CD4-positive, alpha-beta T cell treated with Interleukin-21 for 1 hour (primary cell): Measurements from ENCODE around the gene ENTPD8.
"Not testable (repeated sequence)": the region's sequence is repeated elsewhere in the genome, so short reads cannot be mapped to it uniquely, and the experiment has no call there.

ENCODE experiments used
- DNase-seq: peaks from one replicate; pipeline ENCODE4 v3.0.0-alpha.2; 2020

The ENTPD8 gene

DNA sequence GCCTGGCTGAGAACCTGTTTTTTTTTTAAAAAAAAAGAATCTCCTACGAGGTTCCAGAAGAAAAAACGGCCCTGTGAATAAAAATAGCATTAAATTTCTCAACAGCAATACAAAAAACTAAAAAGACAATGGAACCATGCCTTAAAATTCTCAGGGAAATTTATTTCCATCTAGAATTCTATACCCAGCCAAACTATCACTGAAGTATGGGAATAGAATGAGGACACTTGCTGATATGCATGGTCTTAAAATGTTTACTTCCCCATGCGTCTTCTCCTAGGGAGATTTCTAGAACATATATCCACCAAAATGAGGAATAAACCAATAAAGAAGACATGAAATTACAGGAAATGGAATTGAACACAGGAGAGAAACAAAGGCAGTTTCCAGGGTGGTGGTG is 34.5 kb upstream of the ENTPD8 start:
- no peak for DNase-seq

DNA sequence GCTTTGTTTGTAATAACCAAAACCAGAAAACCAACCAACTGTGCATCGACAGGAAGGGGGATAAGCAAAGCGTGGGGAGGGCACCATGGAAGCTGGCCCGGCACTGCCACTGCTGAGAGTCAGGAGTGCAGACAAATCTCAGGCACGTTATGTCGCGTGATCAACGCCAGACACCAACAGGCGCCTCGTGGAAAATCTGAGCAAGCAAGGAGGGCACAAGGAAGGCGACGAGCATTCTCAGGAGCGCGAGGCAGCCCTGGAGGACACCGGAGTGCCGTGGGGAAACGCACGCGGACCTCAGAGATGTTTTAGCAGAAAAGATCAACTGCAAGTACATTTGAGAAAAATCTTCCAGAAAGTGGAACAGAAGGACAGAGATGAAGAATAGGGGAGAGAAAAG is 33.1 kb upstream of the ENTPD8 start:
- DNase-seq: no peak

DNA sequence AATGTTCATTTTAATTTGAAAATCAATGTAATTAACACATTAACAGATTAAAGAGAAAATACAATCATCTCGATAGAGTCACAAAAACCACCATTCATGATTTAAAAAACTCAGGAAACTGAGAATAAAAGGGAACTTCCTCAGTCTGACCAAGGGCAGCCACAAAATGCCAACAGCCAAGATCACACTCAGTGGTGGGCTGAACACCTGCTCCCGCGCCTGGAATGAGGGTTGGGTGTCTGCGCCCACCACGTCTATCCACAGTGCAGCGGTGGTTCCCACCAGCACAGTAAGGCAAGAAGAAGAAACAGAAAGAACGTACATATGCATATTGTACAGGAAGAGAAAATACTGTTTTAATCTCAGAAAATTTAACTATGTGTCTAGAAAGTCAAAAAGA is 29.6 kb upstream of the ENTPD8 start:
- DNase-seq: no peak

DNA sequence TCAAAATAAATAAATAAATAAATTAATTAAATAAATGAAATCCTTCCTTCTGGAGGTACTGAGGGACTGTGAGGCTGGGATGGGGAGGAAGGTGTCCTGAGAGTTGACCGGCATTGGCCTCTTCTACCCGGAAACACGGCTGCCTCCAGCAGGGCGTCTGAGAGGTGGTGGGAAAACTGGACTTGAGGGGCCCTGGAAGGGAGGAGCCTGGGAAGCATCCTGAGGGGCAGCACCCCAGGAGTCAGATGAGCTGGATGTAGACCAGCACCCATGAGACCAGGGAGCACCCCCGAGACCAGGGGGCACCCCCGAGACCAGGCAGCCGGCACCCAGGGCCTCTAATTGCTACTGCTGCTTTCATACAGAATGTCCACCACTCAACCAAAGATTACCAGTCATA is 26.7 kb upstream of the ENTPD8 start:
- no peak for DNase-seq

DNA sequence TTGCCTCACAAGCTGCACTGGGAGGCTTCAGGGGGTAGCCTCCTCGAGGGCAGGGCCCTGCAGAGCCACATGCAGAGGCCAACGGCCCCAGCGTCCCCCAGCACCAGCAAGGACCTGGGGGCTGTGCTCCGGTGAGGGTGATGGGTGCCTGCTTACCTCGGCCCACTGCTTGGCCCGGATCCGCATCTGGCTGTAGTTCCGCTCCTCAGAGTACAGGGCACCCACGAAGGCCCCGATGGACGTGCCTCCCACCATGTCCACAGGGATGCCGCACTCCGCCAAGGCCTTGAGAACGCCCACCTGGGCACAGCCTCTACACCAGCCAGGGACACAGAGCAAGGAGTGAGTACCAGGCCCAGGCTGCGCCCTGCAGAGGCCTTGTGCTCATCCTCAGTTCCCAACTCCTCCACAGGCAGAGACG is 26.0 kb upstream of the ENTPD8 start:
- DNase-seq: no peak

DNA sequence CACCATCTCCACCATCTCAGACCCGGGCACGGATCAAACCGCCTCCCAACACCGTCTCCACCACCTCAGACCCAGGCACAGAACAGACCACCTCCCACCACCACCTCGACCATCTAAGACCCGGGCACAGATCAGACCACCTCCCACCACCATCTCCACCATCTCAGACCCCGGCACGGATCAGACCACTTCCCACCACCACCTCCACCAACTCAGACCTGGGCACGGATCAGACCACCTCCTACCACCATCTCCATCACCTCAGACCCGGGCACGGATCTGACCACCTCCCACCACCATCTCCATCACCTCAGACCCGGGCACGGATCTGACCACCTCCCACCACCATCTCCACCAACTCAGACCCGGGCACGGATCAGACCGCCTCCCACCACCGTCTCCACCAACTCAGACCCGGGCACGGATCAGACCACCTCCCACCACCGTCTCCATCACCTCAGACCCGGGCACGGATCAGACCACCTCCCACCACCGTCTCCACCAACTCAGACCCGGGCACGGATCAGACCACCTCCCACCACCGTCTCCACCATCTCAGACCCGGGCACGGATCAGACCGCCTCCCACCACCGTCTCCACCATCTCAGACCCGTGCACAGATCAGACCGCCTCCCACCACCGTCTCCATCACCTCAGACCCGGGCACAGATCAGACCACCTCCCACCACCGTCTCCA is 25.4 kb upstream of the ENTPD8 start:
- not testable (repeated sequence) for DNase-seq

DNA sequence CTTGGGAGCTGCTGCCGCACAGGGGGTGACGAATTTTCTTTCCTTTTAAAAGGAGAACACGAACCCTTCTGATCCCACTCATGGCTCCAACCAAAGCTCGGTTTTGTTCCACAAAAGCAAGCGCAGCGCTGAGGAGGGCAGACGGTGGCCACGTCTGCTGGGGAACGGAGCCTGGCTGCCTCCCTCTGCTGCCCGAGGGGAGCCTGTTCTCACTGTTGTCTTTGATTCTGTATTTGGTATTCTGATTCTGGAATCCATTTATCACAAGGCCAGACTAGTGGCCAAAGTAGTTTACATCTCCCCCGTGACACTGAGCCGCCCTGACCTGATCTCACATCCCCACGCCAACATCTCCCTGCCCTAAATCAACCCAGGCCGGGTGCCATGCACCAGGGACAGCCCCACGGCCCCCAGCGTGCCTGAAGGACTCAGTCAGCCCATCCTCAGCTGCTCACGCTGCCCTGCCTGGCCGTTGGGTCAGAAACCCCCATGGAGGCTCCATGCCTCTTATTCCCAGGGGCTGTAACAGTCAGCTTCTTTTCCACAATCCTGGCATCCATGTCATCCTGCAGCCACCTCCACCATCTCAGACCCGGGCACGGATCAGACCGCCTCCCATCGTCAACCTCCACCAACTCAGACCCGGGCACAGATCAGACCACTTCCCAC is 24.7 kb upstream of the ENTPD8 start:
- DNase-seq: no peak

DNA sequence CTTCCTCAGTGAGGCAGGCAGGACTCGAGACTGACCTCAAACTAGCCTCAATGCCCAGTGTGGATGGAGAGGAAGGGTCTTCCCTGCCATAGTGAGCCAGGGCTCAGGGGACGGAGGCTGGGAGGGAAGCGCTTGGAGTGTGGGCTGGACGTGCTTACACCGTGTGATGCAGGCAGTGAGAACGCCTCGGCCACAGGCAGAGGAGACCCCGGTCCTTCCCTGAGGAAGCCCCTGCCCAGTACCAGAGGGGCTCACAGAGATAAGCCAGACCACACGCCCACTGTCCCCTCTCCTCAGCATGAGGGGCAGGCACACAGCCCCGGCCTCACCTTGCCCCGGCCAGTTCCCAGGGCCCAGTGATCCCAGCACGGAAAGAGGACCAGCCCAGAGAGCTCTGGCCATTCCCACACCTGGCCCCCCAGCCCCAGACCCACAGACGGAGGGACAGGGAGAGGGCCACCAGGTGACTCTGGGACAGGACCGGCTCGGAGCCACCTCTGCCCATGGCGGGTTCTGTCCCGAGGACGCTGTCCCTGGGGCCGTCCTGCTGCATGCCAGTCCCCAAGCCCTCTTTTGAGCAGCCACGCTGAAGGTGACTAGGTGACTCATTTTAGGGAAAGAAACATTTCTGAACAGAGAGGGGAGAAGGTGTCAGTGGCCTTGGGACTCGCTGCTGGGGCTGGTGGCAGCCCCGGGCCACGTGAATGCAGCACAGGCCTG is 24.0 kb upstream of the ENTPD8 start:
- DNase-seq: no peak

DNA sequence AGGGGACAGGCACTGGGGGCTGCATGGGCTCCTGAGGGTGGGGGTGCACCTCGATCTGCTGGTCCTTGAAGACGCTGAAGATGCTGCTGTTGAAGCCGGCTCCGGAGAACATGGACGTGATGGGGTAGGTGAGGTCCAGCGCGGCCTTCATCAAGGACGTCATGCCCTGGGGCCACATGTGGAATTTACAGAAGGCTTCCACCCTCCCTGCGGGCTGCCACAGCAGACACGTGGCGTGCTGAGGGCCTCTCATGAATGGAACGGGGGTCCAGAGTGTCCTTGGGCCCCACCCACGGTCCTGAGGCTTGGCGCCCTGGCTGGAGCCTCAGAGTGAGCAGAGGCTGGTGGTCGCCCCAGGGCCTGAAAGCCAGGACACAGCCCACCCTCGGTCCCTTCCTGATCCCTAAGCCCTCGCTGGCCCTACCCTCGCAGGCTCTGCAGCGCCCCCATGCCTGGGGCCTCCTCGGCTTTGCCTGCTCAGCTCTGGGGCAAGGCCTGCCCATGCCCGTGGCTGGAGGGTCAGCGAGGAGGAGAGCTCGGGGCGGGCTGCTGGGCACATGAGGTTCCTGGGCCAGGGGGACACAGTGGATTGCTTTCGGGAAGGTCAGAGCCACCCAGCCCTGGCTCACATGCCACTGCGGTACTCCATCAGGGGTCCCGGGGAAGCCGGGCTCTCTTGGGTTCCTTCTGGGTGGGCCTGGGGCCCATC is 23.3 kb upstream of the ENTPD8 start:
- no peak for DNase-seq

DNA sequence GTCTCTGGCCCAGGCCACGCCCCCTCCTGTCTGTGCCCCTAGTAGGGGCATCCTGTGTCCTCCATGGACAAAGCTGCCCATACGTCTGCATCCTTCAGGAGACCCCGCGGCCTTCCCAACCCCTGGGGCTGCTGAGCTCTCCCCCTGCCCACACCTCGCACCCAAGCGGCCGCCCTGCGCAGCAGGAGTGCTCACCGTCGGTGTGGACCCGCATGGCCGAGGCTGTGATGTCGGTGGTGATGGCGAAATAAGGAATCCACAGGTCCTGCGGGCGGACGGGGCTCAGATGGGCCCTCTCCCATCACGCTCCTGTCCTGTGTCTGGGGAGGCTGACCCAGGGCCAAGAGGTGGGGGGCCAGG is 22.8 kb upstream of the ENTPD8 start:
- DNase-seq: no peak

DNA sequence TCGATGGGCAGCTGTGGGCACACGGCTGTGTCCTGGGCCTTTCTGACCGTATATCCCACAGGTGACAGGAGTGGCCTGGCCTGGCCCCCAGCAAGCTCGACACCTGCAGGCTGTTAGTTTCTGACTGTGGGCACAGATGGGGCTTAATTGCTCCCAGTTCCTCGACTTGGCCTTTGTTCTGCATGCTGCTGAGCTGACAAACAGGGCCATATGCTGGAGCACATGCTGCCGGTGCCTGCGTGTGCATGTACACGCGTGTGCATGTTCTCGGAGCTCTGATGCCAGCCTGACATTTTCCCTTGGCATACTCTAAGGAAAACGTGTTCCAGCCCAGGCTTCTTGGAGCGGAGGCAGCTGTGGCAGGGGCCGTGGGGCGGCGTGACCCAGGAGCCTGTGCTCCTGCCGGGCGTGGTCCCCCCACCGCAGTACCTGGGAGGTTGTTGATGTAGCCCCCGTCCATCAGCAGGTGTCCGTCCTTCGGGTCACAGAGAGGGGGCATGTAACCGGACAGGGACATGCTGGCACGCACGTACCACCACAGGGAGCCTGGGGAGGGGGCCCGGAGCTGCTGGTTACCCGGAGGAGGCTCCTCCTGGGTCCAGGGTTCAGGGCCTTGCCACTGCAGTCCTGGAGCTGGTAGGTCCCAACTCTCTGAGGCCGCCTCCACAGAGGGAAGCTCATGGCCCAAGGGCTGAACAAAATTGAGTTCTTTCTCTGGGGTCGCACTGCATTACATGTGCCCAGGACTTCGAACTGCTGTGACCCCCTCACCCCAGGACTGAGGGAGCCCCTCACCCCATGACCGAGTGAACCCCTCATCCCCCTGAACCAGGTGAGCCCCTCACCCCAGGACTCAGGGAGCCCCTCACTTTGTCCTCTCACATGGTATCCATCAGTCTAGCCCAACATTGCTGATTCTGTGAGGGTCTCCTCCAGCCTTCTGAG is 22.1 kb upstream of the ENTPD8 start:
- DNase-seq: no peak

DNA sequence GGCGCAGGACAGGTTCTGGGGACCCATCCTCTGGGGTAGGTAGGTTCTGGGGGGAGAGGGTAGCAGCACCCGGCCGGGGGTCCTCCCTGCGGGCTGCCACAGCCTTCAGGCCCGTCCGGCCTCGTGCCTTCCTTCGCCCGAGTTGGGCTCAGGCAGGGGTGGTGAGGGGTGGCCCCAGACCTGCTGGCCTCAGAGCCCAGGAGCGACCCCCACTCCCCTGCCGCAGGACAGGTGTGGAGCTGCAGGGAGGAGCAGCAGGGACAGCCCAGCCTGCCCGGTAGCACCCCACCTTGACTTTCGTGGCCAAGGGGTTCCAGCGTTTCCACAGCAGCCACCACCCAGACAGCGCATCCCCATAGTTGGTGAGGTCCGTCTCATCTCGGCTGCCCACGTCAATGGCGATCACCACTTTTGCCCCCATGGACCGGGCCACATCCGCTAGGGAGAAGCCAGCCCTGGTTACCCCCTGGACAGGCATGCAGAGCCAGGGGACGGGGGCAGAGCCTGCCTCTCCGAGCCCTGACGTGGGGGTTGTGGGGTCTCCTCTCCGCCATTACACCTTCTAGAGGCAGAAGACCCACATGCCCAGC is 21.3 kb upstream of the ENTPD8 start:
- no peak for DNase-seq

DNA sequence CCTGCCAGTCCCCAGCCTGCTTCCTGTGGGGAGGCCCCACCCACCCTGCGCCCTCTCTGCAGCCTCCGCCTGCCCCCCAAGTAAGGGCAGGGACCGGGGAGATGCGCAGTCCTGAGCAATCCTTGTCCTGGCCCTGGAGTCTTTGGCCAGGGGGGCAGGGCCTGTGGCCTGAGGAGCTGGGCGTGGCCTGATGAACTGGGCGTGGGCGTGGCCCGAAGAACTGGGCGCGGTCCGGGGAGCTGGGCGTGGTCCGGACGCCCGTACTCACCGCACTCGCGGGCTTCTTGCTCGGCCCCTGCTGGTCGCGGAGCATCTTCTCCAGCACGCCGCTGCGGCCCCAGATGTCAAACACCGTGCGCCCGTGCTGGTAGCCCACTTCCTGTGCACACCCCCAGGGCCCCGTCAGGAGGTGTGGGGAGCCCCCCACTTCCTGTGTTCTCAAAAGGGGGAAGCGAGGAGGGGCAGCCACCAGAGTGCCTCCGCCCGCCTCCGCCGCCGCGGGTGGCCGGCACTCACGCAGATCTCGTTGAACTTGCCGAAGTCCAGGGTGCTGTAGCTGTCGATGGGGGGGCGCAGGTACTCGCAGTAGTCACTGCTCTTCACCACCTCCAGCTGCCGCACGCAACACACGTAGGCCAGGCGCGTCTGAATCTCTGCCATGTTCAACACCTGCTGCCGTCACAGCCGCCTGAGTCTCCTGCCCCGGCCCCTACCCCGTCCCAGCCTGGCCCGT is 20.7 kb upstream of the ENTPD8 start:
- DNase-seq: peak; percentile 91

DNA sequence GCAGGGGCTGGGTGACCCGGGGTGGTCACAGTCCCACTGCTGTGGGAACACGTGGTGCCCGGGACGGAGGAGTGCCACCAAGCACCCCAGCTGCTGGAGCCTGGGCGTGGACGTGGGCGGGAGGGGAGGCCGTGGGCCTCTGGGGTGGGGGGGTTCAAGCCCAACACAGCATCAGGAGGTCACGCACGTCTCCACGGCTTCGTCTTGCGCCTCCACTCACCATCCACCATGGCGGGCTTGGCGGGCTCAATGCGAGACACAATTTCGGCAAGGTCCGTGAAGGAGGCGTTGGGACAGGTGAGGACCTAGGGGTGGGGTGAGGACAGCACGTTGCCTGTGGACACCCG is 20.1 kb upstream of the ENTPD8 start:
- no peak for DNase-seq

DNA sequence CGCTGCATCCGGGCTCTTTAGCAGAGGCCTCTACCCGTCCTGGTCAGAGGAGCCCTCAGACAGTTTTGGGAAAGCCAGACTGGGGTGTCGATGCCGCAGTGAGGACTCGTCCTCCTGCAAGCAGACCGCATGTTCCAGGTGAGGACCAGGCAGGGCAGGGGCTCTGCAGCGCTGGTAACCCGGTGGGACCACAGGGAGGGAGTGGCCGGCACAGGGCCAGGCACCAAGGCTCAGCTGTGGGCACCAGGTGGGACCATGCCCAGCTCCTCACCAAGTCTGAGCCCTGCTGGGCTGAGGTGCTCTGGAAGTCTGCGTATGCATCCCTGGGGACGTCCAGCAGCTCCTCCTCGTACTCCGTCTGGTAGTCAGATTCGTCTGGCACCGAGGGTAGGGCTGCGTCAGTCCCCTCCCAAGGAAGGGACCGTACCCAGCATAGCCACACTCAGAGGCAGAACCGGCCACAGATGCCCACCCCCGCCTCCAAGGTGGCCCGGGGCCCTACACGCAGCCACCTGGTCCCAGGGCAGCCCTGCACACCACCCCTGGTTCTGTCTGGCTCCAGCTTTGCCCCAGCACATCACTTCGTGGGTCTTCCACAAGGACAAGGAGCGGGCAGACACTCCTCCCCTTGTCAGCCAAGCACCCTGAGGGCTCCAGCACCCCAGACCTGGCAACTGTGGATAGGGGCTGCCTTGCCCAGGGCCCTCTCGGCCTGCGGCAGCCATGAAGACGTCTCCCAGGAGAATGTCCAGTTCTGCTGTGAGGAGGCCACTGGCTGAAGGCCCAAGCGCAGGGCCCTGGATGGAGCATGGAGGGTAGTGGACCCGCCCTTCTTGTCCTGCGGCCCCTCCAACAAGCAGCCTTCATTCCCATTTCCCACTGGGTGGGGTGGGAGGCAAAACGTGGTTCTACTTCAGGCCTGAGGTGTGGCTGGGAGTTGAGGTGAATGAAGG is 19.5 kb upstream of the ENTPD8 start:
- DNase-seq: no peak

DNA sequence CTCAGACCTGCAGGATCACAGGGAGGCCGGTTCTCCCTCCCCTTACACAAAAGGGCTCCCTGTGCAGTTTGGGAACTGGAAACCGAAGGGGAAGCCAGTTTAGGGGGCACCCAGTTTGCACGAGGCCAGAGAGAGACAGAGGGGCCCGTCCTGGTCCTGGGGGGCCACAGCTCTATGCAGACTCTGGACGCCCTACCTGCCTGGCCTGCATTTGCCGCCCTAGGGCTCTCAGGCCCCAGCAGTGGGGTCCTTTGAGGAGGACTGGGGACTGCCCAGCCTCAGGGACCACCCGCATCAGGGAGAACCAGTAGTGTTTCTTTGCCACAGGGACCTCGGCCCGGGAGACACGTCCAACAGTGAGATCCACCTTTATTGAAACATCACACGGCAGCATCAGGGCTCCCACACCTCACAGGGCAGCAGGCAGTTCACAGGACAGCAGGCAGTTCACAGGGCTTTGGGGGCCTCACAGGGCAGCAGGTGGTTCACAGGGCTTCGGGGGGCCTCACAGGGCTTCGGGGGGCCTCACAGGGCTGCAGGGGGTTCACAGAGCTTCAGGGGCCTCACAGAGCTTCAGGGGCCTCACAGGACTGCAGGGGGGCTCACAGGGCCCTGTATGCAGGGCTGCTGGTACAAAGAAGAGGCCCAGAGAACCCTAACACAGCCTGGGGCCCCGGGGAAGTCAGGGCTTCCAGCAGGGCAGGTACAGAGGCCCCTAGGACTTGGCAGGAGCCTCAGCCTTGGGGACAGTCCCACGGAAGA is 18.6 kb upstream of the ENTPD8 start:
- DNase-seq: no peak

DNA sequence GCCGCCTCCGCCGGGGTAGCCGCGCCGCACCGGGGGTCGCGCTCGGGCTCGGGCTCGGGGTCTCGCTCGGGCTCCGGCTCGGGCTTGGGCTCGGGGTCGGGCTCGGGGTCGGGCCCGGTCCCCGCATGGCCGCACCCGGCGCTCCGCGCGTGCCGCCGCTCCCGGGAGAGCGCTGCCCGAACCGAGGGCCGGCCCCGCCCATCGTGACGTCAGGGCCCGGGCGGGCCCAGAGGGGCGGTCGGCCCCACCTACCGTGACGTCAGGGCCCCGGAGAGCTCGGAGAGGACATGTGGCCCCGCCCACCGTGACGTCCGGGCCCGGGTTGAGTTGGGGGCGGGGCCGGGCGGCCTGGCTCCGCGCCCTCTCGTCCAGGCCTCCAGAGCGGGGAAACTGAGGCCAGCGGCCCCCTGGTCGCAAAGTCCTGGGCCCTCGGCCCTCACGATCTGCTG is 18.0 kb upstream of the ENTPD8 start, which contains the start of gene NSMF:
Gene NSMF, minus strand, starts transcription at position 183 of the 449 bp plus-strand sequence. CDS start 232 bp downstream, outside the sequence.
- peak; percentile 94 for DNase-seq

DNA sequence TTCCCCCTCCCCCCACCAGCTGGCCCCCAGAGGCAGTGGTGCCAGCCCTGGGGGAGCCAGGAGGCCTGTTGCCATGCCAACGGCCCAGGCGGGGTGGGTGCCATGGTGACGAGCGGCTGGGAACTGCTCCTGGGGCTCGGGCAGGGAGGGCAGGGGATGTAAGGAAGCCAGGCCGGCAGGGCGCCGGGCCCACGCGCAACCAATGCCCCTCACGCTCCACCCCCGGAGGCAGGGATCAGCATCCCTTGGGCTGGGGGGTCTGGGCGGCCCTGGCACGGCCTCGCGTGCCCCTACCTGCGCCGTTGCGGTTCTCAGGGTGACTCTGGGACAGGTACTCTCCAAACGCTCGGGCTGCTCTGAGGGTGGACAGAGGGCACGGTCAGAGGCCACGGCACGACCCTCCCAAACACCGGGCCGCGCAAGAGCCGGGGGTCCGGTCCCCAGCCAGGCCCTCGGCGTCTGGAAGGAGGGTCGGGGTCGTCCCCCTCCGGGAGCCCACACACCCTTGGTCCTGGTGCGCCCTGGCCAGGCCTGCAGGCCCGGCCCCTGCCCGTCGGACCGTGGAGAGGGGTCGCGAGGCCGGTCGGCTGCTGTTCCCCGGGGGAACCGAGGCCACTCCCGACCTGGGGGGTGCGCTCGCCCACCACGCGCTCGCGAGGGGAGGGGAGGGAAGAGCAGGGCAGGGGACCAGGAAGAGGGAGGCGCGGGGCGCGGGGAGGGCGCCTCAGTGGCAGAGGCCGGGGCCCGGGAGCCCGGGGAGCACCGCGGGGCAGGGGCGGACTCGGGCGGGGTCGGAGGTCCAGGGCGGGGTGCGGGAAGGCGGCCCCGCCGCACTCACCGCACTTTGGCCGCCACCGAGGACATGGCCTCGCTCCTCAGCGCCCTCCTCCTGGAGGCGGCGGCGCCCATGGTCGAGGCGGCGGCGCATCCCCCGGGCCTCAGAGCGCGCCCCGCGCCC is 17.3 kb upstream of the ENTPD8 start:
- DNase-seq: no peak
